Measurements from ENCODE around the gene PLXNB3. TPM values are rescaled to one million over a fixed set of nuclear protein-coding genes. Genes with fewer than 3 reads are reported as not detected.

The PLXNB3 gene
- total RNA-seq, 1 experiment from 2014 or later: 41.4 TPM

DNA sequence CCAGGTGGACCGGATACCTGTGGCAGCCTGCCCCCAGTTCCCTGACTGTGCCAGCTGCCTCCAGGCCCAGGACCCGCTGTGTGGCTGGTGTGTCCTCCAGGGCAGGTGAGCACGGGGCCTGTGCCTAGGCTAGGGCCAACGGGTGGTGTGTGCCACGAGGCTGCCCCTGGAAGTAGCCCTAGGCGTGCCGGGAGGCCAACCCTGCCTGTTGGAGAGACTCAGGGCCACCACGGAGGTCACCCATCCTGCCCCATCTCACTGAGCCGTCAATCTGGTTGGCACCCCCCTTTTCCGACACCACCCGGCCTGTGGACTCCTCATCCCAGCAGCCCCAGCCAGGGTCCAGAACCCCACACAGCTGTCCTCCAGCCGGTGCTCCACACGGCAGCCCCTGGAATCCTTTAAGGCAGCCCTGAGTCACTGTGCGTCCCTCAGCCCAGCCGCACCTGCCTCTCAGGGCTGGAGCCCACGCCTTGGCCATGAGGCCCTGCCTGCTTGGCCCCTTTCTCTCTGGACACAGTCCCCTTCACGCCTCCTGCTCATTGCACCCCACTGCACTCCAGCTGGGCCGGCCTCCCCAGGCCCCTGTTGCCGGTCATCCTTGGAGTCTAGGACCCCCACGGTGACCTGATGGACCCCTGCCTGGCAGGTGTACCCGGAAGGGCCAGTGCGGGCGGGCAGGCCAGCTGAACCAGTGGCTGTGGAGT lies 5.3 kb downstream of the PLXNB3 start:
- H3K4me1 ChIP-seq (replicated peaks; ENCODE audit: insufficient read depth): peaks cover 6% of the 10 kb centered on the region; the same call in 1 of the 2 replicates
- H3K9me2 ChIP-seq (ENCODE audit: insufficient read depth): no peaks in the 10 kb centered on the region
- H2AFZ ChIP-seq: no peak overlapping the region
- H3K79me2 ChIP-seq (ENCODE audit: low read depth): no peaks in the 10 kb centered on the region
- no peak for DNase-seq
- no peak overlapping the region for H3K4me2 ChIP-seq
- intact Hi-C loops (cut with micrococcal nuclease; ENCODE audit: unreplicated experiment): loop anchor here (5.0 kb wide), 1 partner anchor 763 kb away; no protein-coding TSS in a partner anchor
- ChIA-PET POLR2A (ENCODE audit: unreplicated experiment) (no interaction called here), CTCF (no interaction called here)
- BruUV-seq (replicated peaks): no TSS peak
- no peak for TF ChIP-seq EZH2 (IDR thresholded peaks at IDR 0.05; ENCODE audit: low read depth)
- no peak for TF ChIP-seq CTCF (conservative IDR thresholded peaks at IDR 0.05)
- H3K9me3 ChIP-seq (ENCODE audit: insufficient read depth, low read depth): no peaks in the 10 kb centered on the region
- no peaks in the 10 kb centered on the region for H3K36me3 ChIP-seq (ENCODE audit: low read depth)
- no peak overlapping the region for H3K27ac ChIP-seq
- no peaks in the 10 kb centered on the region for H3F3A ChIP-seq (ENCODE audit: insufficient read depth, low read depth)
- H4K20me1 ChIP-seq (ENCODE audit: insufficient read depth): no peaks in the 10 kb centered on the region
- no peaks in the 10 kb centered on the region for H3K27me3 ChIP-seq (ENCODE audit: insufficient read depth, low read depth)
- H3K4me3 ChIP-seq: no peak overlapping the region

DNA sequence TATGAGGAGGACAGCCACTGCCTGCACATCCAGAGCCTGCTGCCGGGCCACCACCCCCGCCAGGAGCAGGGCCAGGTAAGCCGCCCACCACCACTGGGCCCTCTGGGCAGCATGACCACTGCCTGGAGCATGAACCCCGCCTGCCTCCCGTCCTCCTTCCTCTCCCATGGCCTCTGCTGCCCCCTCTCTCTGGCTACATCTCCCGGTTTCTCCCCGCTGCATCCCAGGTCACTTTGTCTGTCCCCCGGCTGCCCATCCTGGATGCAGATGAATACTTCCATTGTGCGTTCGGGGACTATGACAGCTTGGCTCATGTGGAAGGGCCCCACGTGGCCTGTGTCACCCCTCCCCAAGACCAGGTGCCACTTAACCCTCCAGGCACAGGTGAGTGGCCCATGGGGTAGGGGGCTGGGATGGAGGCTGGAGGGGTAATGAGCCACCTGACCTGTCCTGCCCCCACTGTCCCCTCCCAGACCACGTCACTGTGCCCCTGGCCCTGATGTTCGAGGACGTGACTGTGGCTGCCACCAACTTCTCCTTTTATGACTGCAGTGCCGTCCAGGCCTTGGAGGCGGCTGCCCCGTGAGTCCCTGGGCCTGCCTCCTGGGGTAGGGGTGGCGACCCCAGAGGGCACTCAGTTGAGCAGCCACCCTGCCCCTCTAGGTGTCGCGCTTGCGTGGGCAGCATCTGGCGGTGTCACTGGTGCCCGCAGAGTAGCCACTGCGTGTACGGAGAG lies 6.0 kb downstream of the PLXNB3 start:
- no peaks in the 10 kb centered on the region for H4K20me1 ChIP-seq (ENCODE audit: insufficient read depth)
- H3F3A ChIP-seq (ENCODE audit: insufficient read depth, low read depth): no peaks in the 10 kb centered on the region
- H3K4me2 ChIP-seq: no peak overlapping the region
- no peaks in the 10 kb centered on the region for H3K9me2 ChIP-seq (ENCODE audit: insufficient read depth)
- H3K36me3 ChIP-seq (ENCODE audit: low read depth): no peaks in the 10 kb centered on the region
- CTCF ChIA-PET: no interaction called here
- no peak for TF ChIP-seq EZH2 (IDR thresholded peaks at IDR 0.05; ENCODE audit: low read depth)
- no peak for TF ChIP-seq CTCF (conservative IDR thresholded peaks at IDR 0.05)
- H2AFZ ChIP-seq: no peak overlapping the region
- H3K9me3 ChIP-seq (ENCODE audit: insufficient read depth, low read depth): no peaks in the 10 kb centered on the region
- H3K4me3 ChIP-seq: no peak overlapping the region
- no peak overlapping the region for H3K27ac ChIP-seq
- peaks cover 4% of the 10 kb centered on the region; the same call in 1 of the 2 replicates for H3K4me1 ChIP-seq (replicated peaks; ENCODE audit: insufficient read depth)
- BruUV-seq (replicated peaks): no TSS peak
- H3K27me3 ChIP-seq (ENCODE audit: insufficient read depth, low read depth): no peaks in the 10 kb centered on the region
- DNase-seq: no peak
- POLR2A ChIA-PET (ENCODE audit: unreplicated experiment): no interaction called here
- intact Hi-C loops (cut with micrococcal nuclease; ENCODE audit: unreplicated experiment): loop anchor here (5.0 kb wide), 1 partner anchor 762 kb away; no protein-coding TSS in a partner anchor
- H3K79me2 ChIP-seq (ENCODE audit: low read depth): no peaks in the 10 kb centered on the region

- Histone ChIP-seq H2AFZ (no peak overlapping the region), H3K4me1 (replicated peaks; ENCODE audit: insufficient read depth) (peaks cover under 1% of the 10 kb centered on the region; the same call in 1 of the 2 replicates), H3K79me2 (ENCODE audit: low read depth) (no peaks in the 10 kb centered on the region), H4K20me1 (ENCODE audit: insufficient read depth) (no peaks in the 10 kb centered on the region), H3K9me2 (ENCODE audit: insufficient read depth) (no peaks in the 10 kb centered on the region), H3K27ac (no peak overlapping the region), H3F3A (ENCODE audit: insufficient read depth, low read depth) (no peaks in the 10 kb centered on the region), H3K9me3 (ENCODE audit: insufficient read depth, low read depth) (no peaks in the 10 kb centered on the region), H3K36me3 (ENCODE audit: low read depth) (no peaks in the 10 kb centered on the region), H3K4me3 (no peak overlapping the region), H3K4me2 (no peak overlapping the region), H3K27me3 (ENCODE audit: insufficient read depth, low read depth) (no peaks in the 10 kb centered on the region)
- ChIA-PET CTCF (no interaction called here), POLR2A (ENCODE audit: unreplicated experiment) (no interaction called here)
- no peak for DNase-seq
- intact Hi-C loops (cut with micrococcal nuclease; ENCODE audit: unreplicated experiment): no loop called here
- TF ChIP-seq CTCF (conservative IDR thresholded peaks at IDR 0.05) (no peak), EZH2 (IDR thresholded peaks at IDR 0.05; ENCODE audit: low read depth) (no peak)
- no TSS peak for BruUV-seq (replicated peaks)
These were observed 6.8 kb downstream of the PLXNB3 start for GRCh38 chrX:153770601-153771414.
